OCI-LY7 (cell line): ENCODE results near the gene CCDC169. TPM values are rescaled to one million over a fixed set of nuclear protein-coding genes. Genes with fewer than 3 reads are reported as not detected.

Source experiments
- BruUV-seq: library from RNA; stranded (reverse); fragments of 400-500 nt; replicated peaks from 2 replicates; lab custom pipeline; 2021; lab: Mats Ljungman, UMichigan
- CTCF ChIA-PET: fragments of 300-600 bp; sonication (Branson Sonifier 250); formaldehyde crosslinking; loops from one replicate; lab custom pipeline; 2022; ENCODE audit warnings: antibody characterized with exemption; ENCODE audit not compliant: unreplicated experiment; lab: Charles Lee
- POLR2A ChIA-PET: fragments of 300-600 bp; sonication (Branson Sonifier 250); formaldehyde crosslinking; loops from one replicate; lab custom pipeline; 2022; ENCODE audit warnings: antibody characterized with exemption; lab: Charles Lee
- DNase-seq: peaks from one replicate; pipeline ENCODE4 v3.0.0-alpha.2; 2015; ENCODE audit warnings: low spot score
- H2AFZ ChIP-seq: fragments of 200-600 bp; sonication (generic), shearing (Covaris generic); 2 replicates; pipeline ENCODE4 v1.6.1; 2014; ENCODE audit warnings: mild to moderate bottlenecking, antibody characterized with exemption, low read length, moderate library complexity
- H3K27ac ChIP-seq: fragments of 200-600 bp; sonication (generic); 2 replicates; pipeline ENCODE4 v1.5.1; 2014; ENCODE audit warnings: mixed run types, low read depth, mild to moderate bottlenecking, moderate library complexity, low read length, inconsistent platforms; ENCODE audit not compliant: poor library complexity, severe bottlenecking
- H3K36me3 ChIP-seq: fragments of 200-600 bp; sonication (generic); 2 replicates; pipeline ENCODE4 v1.6.1; 2014; ENCODE audit warnings: mild to moderate bottlenecking, antibody characterized with exemption, low read length, moderate library complexity, mixed read lengths; ENCODE audit not compliant: insufficient read depth
- H3K4me1 ChIP-seq: fragments of 200-600 bp; sonication (generic); 2 replicates; pipeline ENCODE4 v1.5.1; 2014; ENCODE audit warnings: mild to moderate bottlenecking, low read length; ENCODE audit not compliant: insufficient read depth, poor library complexity, severe bottlenecking
- H3K4me2 ChIP-seq: fragments of 200-600 bp; sonication (generic); 2 replicates; pipeline ENCODE4 v1.6.1; 2014; ENCODE audit warnings: mild to moderate bottlenecking, low read length
- H3K4me3 ChIP-seq: fragments of 200-600 bp; sonication (generic); 2 replicates; pipeline ENCODE4 v1.5.1; 2014; ENCODE audit warnings: mild to moderate bottlenecking, low read depth, low read length; ENCODE audit not compliant: poor library complexity, severe bottlenecking
- H3K79me2 ChIP-seq: fragments of 200-600 bp; sonication (generic); 2 replicates; pipeline ENCODE4 v1.6.1; 2016; ENCODE audit warnings: low read depth, mild to moderate bottlenecking, low read length, moderate library complexity, mixed read lengths; ENCODE audit not compliant: insufficient read depth
- H3K9me2 ChIP-seq: fragments of 200-600 bp; sonication (generic); 2 replicates; pipeline ENCODE4 v1.6.1; 2016; ENCODE audit warnings: mild to moderate bottlenecking, low read length, mixed read lengths; ENCODE audit not compliant: insufficient read depth
- H3K9me3 ChIP-seq: fragments of 200-600 bp; sonication (generic); 2 replicates; pipeline ENCODE4 v1.6.1; 2014; ENCODE audit warnings: mild to moderate bottlenecking, mixed run types, low read length, mixed read lengths
- H4K20me1 ChIP-seq: fragments of 200-600 bp; sonication (generic); 2 replicates; pipeline ENCODE4 v1.6.1; 2014; ENCODE audit warnings: mild to moderate bottlenecking, antibody characterized with exemption, low read length, moderate library complexity, mixed read lengths; ENCODE audit not compliant: insufficient read depth
- EZH2phosphoT487 ChIP-seq: fragments of 200-600 bp; sonication (generic); IDR thresholded peaks from 2 replicates; pipeline ENCODE4 v1.6.1; 2018; ENCODE audit warnings: low read depth, borderline replicate concordance, mild to moderate bottlenecking, mixed run types, antibody characterized with exemption, low read length, moderate library complexity, mixed read lengths
- intact Hi-C: fragments of 100-400 bp; cut with micrococcal nuclease; formaldehyde crosslinking; loops from one replicate; pipeline ENCODE4 v1.10.0; 2022; ENCODE audit not compliant: unreplicated experiment
- total RNA-seq, 2 experiments: library from RNA; depleted of rRNA in 1 of 2; stranded (reverse); fragments of >200 nt in 1 of 2; shearing (Covaris generic) in 1 of 2; gene quantifications; 2 replicates each; pipeline ENCODE4 v1.2.3, GENCODE V29; 2014 to 2022
- TF ChIP-seq, protein P1 (sequence below): fragments of 200-600 bp; sonication (generic); conservative IDR thresholded peaks from 2 replicates; pipeline ENCODE4 v1.5.1; 2014; ENCODE audit warnings: mild to moderate bottlenecking, antibody characterized with exemption, low read length, moderate library complexity, mixed read lengths

CCDC169 gene
- total RNA-seq, 2 experiments from 2014 or later = not detected

DNA sequence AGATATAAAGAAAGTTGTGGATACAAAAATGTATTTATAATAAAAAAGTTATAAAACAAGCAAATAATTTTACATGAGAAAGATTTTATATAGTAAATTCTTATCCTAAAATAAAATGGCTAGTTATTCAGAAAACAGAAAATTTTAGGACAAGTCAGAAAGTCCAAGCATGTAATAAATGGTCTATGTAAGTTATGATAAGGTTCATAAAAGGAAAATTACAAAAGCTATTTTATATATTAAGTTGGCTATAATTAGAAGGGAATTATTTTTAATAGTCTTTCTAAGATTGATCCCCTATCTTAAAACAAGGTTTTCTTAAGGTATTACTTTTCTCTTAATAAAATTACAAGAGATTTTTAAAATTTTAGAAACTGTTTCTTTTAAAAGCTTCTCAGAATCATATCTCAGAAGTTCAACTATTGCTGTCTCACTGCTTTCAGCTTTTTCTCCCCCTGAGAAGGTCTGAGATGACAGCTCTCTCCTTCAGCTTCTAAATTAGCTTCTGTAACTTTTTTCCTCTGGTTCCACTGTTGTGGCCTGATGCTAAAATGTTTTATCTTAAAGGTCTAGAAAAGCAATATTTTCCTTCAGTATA is 8.7 kb downstream of the CCDC169 start:
- intact Hi-C loops = no loop called here
- POLR2A ChIA-PET = no interaction called here

GRCh38 chr13:36286006-36286405 is 11.6 kb downstream of the CCDC169 start:
- H4K20me1 ChIP-seq = no peaks in the 10 kb centered on the region
- BruUV-seq = no TSS peak
- no peak for TF ChIP-seq EZH2phosphoT487
- TF ChIP-seq, protein P1, sequence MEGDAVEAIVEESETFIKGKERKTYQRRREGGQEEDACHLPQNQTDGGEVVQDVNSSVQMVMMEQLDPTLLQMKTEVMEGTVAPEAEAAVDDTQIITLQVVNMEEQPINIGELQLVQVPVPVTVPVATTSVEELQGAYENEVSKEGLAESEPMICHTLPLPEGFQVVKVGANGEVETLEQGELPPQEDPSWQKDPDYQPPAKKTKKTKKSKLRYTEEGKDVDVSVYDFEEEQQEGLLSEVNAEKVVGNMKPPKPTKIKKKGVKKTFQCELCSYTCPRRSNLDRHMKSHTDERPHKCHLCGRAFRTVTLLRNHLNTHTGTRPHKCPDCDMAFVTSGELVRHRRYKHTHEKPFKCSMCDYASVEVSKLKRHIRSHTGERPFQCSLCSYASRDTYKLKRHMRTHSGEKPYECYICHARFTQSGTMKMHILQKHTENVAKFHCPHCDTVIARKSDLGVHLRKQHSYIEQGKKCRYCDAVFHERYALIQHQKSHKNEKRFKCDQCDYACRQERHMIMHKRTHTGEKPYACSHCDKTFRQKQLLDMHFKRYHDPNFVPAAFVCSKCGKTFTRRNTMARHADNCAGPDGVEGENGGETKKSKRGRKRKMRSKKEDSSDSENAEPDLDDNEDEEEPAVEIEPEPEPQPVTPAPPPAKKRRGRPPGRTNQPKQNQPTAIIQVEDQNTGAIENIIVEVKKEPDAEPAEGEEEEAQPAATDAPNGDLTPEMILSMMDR = no peak
- H3K79me2 ChIP-seq = no peaks in the 10 kb centered on the region
- intact Hi-C loops = no loop called here
- DNase-seq = no peak
- H3K36me3 ChIP-seq = no peaks in the 10 kb centered on the region
- ChIA-PET CTCF (no interaction called here), POLR2A (interaction anchor here (0.6 kb wide), 1 partner anchor 785 kb away, joined by 4 read pairs; no protein-coding TSS in a partner anchor)
- no peaks in the 10 kb centered on the region for H3K4me1 ChIP-seq
- H3K9me2 ChIP-seq = no peaks in the 10 kb centered on the region
- no peak overlapping the region for H3K4me3 ChIP-seq
- no peak overlapping the region for H3K4me2 ChIP-seq
- H2AFZ ChIP-seq = no peak overlapping the region
- no peak overlapping the region for H3K27ac ChIP-seq
- peaks cover 10% of the 10 kb centered on the region; the same call in 1 of the 2 replicates for H3K9me3 ChIP-seq

More for the DNA sequence above, 8.7 kb downstream of the CCDC169 start:
- Histone ChIP-seq H4K20me1 (no peaks in the 10 kb centered on the region), H3K4me1 (no peaks in the 10 kb centered on the region), H3K4me2 (no peak overlapping the region), H3K27ac (no peak overlapping the region), H3K9me2 (no peaks in the 10 kb centered on the region), H3K36me3 (no peaks in the 10 kb centered on the region), H2AFZ (no peak overlapping the region), H3K79me2 (no peaks in the 10 kb centered on the region), H3K9me3 (peaks cover 10% of the 10 kb centered on the region; the same call in 1 of the 2 replicates), H3K4me3 (no peak overlapping the region)
- peak; percentile 32 for DNase-seq
- no TSS peak for BruUV-seq
- TF ChIP-seq, protein P1 = no peak
- no peak for TF ChIP-seq EZH2phosphoT487
- CTCF ChIA-PET = no interaction called here

DNA sequence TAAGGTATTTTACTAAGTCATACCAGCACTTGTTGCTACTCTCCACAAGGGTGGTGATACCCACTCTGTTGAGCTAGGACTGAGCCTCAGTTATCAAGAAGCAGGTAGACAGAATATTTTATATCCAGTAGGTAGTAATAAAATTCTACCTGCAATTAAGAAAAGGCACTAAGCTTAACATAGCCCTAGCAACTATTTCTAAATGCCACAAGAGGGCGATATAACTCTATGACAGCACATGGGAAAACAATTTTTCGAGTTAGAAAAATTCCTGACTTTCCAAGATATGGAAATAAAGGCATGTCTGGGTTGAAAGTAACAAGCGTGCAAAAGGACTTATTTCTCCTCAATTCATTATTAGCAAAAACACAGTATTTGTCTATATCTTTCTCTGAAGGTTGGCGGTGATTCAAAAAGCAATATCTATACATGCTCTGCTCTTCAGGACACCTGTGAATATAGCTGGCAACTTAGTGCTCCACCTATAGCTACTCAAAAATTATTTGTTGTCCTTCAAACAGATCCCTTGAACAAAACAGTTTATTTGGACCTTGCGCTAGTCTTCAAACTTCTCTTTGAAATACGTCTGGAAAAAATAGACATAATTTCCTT is 14.7 kb downstream of the CCDC169 start:
- intact Hi-C loops = no loop called here
- Histone ChIP-seq H3K4me3 (no peak overlapping the region), H3K9me2 (no peaks in the 10 kb centered on the region), H3K4me2 (no peak overlapping the region), H3K79me2 (no peaks in the 10 kb centered on the region), H2AFZ (no peak overlapping the region), H3K27ac (no peak overlapping the region), H3K36me3 (no peaks in the 10 kb centered on the region), H3K9me3 (no peaks in the 10 kb centered on the region), H3K4me1 (no peaks in the 10 kb centered on the region), H4K20me1 (no peaks in the 10 kb centered on the region)
- BruUV-seq = no TSS peak
- POLR2A ChIA-PET = interaction anchor here (0.5 to 1.3 kb wide), 3 partner anchors 9 to 1728 kb away, joined by 3 to 4 read pairs (median 4); no protein-coding TSS in a partner anchor
- CTCF ChIA-PET = no interaction called here
- TF ChIP-seq, protein P1 = peak; percentile 93
- no peak for TF ChIP-seq EZH2phosphoT487
- DNase-seq = peak; percentile 31
